Breast epithelium (tissue), 3 donors: ENCODE results near the gene PCSK2.

ENCODE experiments used
- CTCF ChIP-seq, 3 donors: fragments of 450-650 bp; IDR thresholded peaks; one replicate each; pipeline ENCODE4 v1.5.1; 2016 to 2017; ENCODE audit warnings: antibody characterized with exemption in 3 of 3, mild to moderate bottlenecking in 3 of 3, moderate library complexity in 3 of 3
- POLR2A ChIP-seq: fragments of 450-650 bp; IDR thresholded peaks from one replicate; pipeline ENCODE4 v1.6.1; 2016; ENCODE audit warnings: antibody characterized with exemption, mild to moderate bottlenecking, moderate library complexity
- POLR2AphosphoS5 ChIP-seq, 3 donors: sonication (generic); formaldehyde crosslinking; IDR thresholded peaks; one replicate each; pipeline ENCODE4 v1.6.1; 2017; ENCODE audit warnings: antibody characterized with exemption in 3 of 3

- TF ChIP-seq CTCF (IDR thresholded peaks at IDR 0.05) (no peak), POLR2AphosphoS5 (IDR thresholded peaks at IDR 0.05) (no peak), POLR2A (no peak)
Observed at GRCh38 chr20:17448071-17448470, 221.2 kb downstream of the PCSK2 start.
